Fibroblast of skin of left biceps (primary cell): ENCODE measurements around the gene OLFM3.
A peak's percentile ranks its signal among the peaks of the same experiment; 100 is the strongest.

ENCODE experiments used
- DNase-seq, 2 experiments: peaks; one replicate each; pipeline ENCODE4 v3.0.0-alpha.2; 2013; ENCODE audit warnings: low read depth in 2 of 2

OLFM3 gene

GRCh38 chr1:101849356-101849755, 147.4 kb downstream of the OLFM3 start:
- no peak for DNase-seq

GRCh38 chr1:101847626-101848025, 149.1 kb downstream of the OLFM3 start:
- no peak for DNase-seq

DNA sequence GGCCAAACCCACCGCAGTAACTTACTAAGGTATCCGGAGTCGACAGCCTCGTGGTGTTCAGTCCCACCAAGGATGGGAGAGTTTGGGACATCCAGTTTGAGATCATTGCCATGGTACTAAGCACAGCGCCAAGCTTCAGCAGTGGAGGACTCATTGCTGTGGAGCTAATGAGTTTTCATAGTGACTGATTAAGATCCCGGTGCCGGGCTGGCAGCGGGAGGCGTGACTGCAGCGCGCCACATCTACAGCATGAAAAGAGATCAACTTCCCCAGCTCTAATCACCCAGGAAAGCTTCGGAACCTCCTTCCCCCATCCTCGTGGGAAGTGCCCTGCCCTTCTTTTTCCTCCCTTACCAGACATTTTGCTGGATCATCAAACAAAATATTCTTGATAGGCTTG, 149.9 kb downstream of the OLFM3 start:
- DNase-seq, result no peak

- DNase-seq, result no peak
Observed at GRCh38 chr1:101843160-101843559, 153.6 kb downstream of the OLFM3 start.

- DNase-seq, result no peak
Observed at GRCh38 chr1:101841824-101842223, 154.9 kb downstream of the OLFM3 start.

DNA sequence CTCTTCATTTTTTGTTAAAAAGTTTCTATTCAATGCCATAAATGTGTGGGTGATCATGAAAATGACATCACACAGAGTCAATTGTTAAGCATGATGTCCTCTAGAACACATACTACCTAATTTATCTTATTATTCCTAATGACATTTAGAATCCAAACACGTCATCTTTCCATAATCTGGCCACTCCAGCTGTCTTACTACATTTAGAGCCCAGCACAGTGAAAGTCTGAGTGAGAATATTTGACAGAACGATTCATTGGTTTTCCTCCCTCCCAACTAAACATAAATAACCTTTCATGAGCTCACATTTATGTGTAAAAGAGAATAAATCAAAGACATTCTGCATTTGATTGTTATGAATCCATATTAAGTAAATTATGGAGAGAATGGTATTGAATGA, 160.7 kb downstream of the OLFM3 start:
- no peak for DNase-seq

DNA sequence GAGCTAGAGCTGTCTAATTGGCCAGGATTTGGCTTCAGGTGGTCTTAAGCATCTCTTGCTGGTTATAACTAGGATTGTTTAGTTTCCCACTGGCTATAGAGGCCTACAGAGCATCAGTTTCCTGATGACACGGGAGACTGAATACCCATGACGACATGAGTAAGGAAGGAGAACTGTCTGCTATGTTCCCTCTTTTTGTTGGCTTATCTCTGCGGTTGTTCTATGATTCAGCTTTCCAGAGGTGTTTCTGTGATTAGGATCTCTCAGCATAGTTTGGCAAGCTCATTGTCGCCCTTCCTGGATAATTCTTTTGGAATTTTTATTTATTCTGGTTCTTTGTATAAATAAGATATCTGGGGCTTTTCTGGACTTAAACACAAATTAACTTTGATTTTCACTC, 163.4 kb downstream of the OLFM3 start:
- no peak for DNase-seq

GRCh38 chr1:101826416-101826815, 170.3 kb downstream of the OLFM3 start:
- DNase-seq, result no peak

GRCh38 chr1:101820071-101820470, 176.7 kb downstream of the OLFM3 start:
- DNase-seq, result peak; percentile 0 to 2

- DNase-seq, result no peak
Observed at GRCh38 chr1:101816262-101816661, 180.5 kb downstream of the OLFM3 start.

DNA sequence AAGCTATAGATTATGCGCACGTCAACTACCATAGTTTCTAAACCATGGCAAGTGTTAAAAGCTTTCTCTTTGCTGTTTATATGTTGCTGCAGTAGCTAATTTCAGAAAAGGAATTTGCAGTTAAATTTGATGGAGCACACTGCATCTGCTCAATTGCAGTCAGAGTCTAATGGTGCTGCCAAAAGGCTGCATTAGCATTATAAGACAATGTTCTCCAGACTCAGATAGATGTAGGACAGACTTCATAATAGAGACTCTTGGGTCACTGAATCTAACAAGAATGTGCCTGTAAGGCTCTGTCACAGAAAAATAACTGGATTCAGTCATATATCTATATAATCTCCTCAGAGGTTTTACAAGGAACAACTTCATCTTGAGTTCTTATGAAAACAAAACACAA, 198.3 kb downstream of the OLFM3 start:
- DNase-seq, result no peak

- no peak for DNase-seq
Observed at GRCh38 chr1:101797722-101798121, 199.0 kb downstream of the OLFM3 start.

DNA sequence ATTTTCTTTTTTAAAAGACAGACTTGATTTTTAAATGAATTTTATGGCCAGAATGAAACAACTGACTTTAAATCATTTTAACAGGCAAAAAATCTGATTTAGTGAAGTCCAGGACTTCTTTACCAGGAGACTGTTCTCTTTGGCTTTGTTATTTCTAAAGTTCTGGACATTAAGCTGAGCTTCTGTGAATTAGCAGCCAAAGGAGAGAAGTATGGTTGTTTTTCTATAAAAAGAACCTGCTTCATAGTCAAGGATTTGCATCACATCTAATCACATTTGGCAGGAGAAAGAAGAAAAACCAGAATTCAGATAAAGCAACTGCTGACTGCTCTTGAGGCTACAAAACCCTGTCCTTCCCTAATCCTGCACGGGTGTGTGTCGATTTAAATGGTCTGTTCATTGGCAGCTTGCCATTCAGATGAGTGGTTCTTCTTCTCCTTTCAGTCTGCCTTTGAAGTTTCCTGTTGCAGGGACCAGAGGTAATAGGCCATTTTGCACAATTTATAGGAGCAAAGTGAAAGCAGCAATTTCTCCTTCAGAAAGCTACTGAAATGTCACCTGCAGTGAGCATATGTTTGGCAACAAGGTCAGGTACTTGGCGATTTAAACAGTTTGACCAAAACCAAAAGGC, 215.4 kb downstream of the OLFM3 start:
- no peak for DNase-seq

GRCh38 chr1:101769520-101769919, 227.2 kb downstream of the OLFM3 start:
- no peak for DNase-seq

- DNase-seq, result no peak
Observed at GRCh38 chr1:101757985-101758384, 238.7 kb downstream of the OLFM3 start.

DNA sequence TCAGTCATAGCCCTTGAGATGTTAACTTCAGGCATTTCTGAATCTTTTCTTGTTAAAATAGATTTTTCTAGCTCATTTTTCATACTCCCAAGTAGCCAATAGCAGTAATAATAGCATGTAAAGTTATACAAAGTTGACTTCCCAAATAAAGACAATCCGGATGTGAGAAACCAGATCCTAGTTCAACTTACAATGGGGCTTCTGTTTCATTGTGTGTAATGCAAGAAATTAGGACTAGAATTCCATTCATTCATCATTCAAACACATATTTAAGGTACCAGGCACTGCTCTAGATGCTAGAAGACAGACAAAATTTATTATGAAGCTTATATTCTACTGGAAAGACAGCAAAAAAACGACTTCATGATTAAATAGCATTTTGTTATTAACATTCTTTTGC, 240.3 kb downstream of the OLFM3 start:
- no peak for DNase-seq
